GM12878 (cell line): Measurements from ENCODE around the gene GON7. TPM values are rescaled to one million over a fixed set of nuclear protein-coding genes. Genes with fewer than 3 reads are reported as not detected.

Experiments
- ATAC-seq: fragments of 200-7000 bp; cut with Tn5 transposase; 3 replicates; pipeline ENCODE4 v1.9.1; 2020; ENCODE audit warnings: mild to moderate bottlenecking, moderate library complexity
- BruUV-seq: library from RNA; stranded (reverse); fragments of 400-500 nt; replicated peaks from 2 replicates; lab custom pipeline; 2021; lab: Mats Ljungman, UMichigan
- CTCF ChIA-PET: fragments of 300-600 bp; sonication (Branson Sonifier 250); formaldehyde crosslinking; extraction: SDS; loops from one replicate; lab custom pipeline; 2021; ENCODE audit warnings: inconsistent platforms; lab: Yijun Ruan, JAX
- POLR2A ChIA-PET: fragments of 350-600 bp; formaldehyde crosslinking; extraction: SDS; loops from one replicate; lab custom pipeline; 2021; ENCODE audit warnings: inconsistent platforms; lab: Charles Lee
- RAD21 ChIA-PET: fragments of 300-600 bp; sonication (Branson Sonifier 250); formaldehyde crosslinking; loops from one replicate; lab custom pipeline; 2023; ENCODE audit warnings: antibody characterized with exemption; ENCODE audit not compliant: unreplicated experiment; lab: Charles Lee
- SMC1A ChIA-PET: fragments of 300-600 bp; sonication (Branson Sonifier 250); formaldehyde crosslinking; loops from one replicate; lab custom pipeline; 2023; ENCODE audit not compliant: unreplicated experiment, uncharacterized antibody; lab: Charles Lee
- DNase-seq: peaks from one replicate; pipeline ENCODE4 v3.0.0-alpha.2; 2011; ENCODE audit warnings: low read depth, low spot score
- FAIRE-seq: peaks from 3 replicates; lab custom pipeline; 2011; peaks lifted over from hg19 to GRCh38; lab: Jason Lieb, UNC
- H2AFZ ChIP-seq: 2 replicates; pipeline ENCODE4 v1.6.0; 2011; ENCODE audit warnings: low read depth, low read length, control low read depth; ENCODE audit not compliant: control insufficient read depth
- H3K27ac ChIP-seq: 2 replicates; pipeline ENCODE4 v1.5.1; 2011; ENCODE audit warnings: control low read depth; ENCODE audit not compliant: control insufficient read depth, insufficient read depth
- H3K27me3 ChIP-seq, 2 experiments: replicated peaks in 1 of 2; 2 replicates each; pipeline versions ENCODE4 v1.6.0 to v1.6.1; 2011; ENCODE audit warnings: low read length in 1 of 2; ENCODE audit not compliant: control insufficient read depth in 2 of 2, insufficient read depth in 2 of 2
- H3K36me3 ChIP-seq, 2 experiments: 2 replicates each; pipeline ENCODE4 v1.5.1; 2011; ENCODE audit warnings: low read length in 1 of 2; ENCODE audit not compliant: control insufficient read depth in 2 of 2, insufficient read depth in 2 of 2
- H3K4me1 ChIP-seq: 2 replicates; pipeline ENCODE4 v1.6.1; 2011; ENCODE audit warnings: mild to moderate bottlenecking, low read length, moderate library complexity, mixed read lengths; ENCODE audit not compliant: control insufficient read depth, insufficient read depth
- H3K4me2 ChIP-seq: 2 replicates; pipeline ENCODE4 v1.6.0; 2011; ENCODE audit warnings: control low read depth; ENCODE audit not compliant: control insufficient read depth, insufficient read depth
- H3K4me3 ChIP-seq: fragments of 200-600 bp; sonication (generic); 2 replicates; pipeline ENCODE4 v1.5.1; 2016
- H3K79me2 ChIP-seq: 2 replicates; pipeline ENCODE4 v1.6.0; 2011; ENCODE audit warnings: low read length; ENCODE audit not compliant: control insufficient read depth, insufficient read depth
- H3K9ac ChIP-seq: 2 replicates; pipeline ENCODE4 v1.8.0; 2011; ENCODE audit warnings: low read length, control low read depth, mixed read lengths; ENCODE audit not compliant: control insufficient read depth, insufficient read depth
- H3K9me3 ChIP-seq: replicated peaks from 3 replicates; pipeline ENCODE4 v1.5.1; 2011; ENCODE audit warnings: mild to moderate bottlenecking, low read length; ENCODE audit not compliant: control insufficient read depth, insufficient read depth
- H4K20me1 ChIP-seq: 2 replicates; pipeline ENCODE4 v1.6.0; 2011; ENCODE audit not compliant: control insufficient read depth, insufficient read depth
- E4F1 ChIP-seq: fragments of 450-650 bp; IDR thresholded peaks from 2 replicates; pipeline ENCODE4 v1.6.1; 2018; ENCODE audit warnings: borderline replicate concordance, mild to moderate bottlenecking; ENCODE audit not compliant: partially characterized antibody
- GATAD2B ChIP-seq: fragments of 450-650 bp; conservative IDR thresholded peaks from 2 replicates; pipeline ENCODE4 v1.6.1; 2017; ENCODE audit warnings: low read depth, mild to moderate bottlenecking, moderate library complexity
- IRF4 ChIP-seq: IDR thresholded peaks from 2 replicates; pipeline ENCODE4 v1.6.1; 2011; ENCODE audit warnings: low read depth, low read length
- POLR2AphosphoS2 ChIP-seq: IDR thresholded peaks from 2 replicates; pipeline ENCODE4 v1.6.1; 2011; ENCODE audit warnings: low read depth, mild to moderate bottlenecking, low read length, improper control_type of control experiment, moderate library complexity
- SIX5 ChIP-seq: IDR thresholded peaks from 2 replicates; pipeline ENCODE4 v1.6.1; 2011; ENCODE audit warnings: mild to moderate bottlenecking, low read depth, low read length, moderate library complexity; ENCODE audit not compliant: severe bottlenecking
- SMAD5 ChIP-seq: IDR thresholded peaks from 2 replicates; pipeline ENCODE4 v1.6.1; 2016; ENCODE audit warnings: antibody characterized with exemption, low read depth
- ZNF217 ChIP-seq: fragments of 450-650 bp; IDR thresholded peaks from 2 replicates; pipeline ENCODE4 v1.6.1; 2017; ENCODE audit warnings: antibody characterized with exemption, mild to moderate bottlenecking
- ZNF24 ChIP-seq: fragments of 450-650 bp; IDR thresholded peaks from 2 replicates; pipeline ENCODE4 v1.6.1; 2017; ENCODE audit warnings: antibody characterized with exemption, mild to moderate bottlenecking
- WGBS: methylation state at CpG from one replicate; pipeline ENCODE4 v1.1.6; 2016; ENCODE audit warnings: low lambda C conversion rate; ENCODE audit not compliant: insufficient replicate concordance, insufficient coverage; ENCODE audit errors: missing lambda C conversion rate; 5-methylcytosine and 5-hydroxymethylcytosine counted together
- in situ Hi-C: fragments of 300-500 bp; cut with MboI; formaldehyde crosslinking; loops from 9 replicates; pipeline ENCODE4 v1.14.3; 2018; ENCODE audit warnings: mixed read lengths
- intact Hi-C: fragments of 100-400 bp; cut with micrococcal nuclease; formaldehyde crosslinking; loops from one replicate; pipeline ENCODE4 v1.14.2; 2022; ENCODE audit not compliant: unreplicated experiment
- polyA plus RNA-seq, 11 experiments: library from polyadenylated mRNA; depleted of rRNA in 4 of 11; unstranded in 6 of 11; stranded (reverse) in 5 of 11; fragments of >200 nt; fragmentation: Nextera tagmentation in 4 of 11; fragmentation: Illumina TruSeq in 1 of 11; extraction: Ambion mirVana in 4 of 11; extraction: Trizol in 1 of 11; gene quantifications; 1 replicate in 1 of 11; 2 replicates in 10 of 11; pipeline versions ENCODE4 v1.2.1 to v1.2.3, GENCODE V29; 2011 to 2016; ENCODE audit warnings: inconsistent platforms in 2 of 11, missing spikeins in 2 of 11, low read depth in 1 of 11
- total RNA-seq, 4 experiments: library from RNA; depleted of rRNA in 3 of 4; stranded (reverse); fragments of >200 nt in 3 of 4; fragmentation: Illumina TruSeq in 1 of 4; extraction: Trizol in 1 of 4; gene quantifications; 2 replicates each; pipeline versions ENCODE4 v1.2.1 to v1.2.3, GENCODE V29; 2013 to 2021

Gene GON7
- total and polyA plus RNA-seq, 10 of the 15 experiments (the other 5 are each of a cell fraction or from before 2014, with no cell fraction given): 21.6 to 59.0 (median 33.0) TPM

GRCh38 chr14:93184391-93185348, 22.2 kb downstream of the GON7 start, which contains the start of the genes LYSET and MOAP1 (continued):
- no peak for TF ChIP-seq E4F1

- CTCF ChIA-PET: interaction anchor here (0.6 to 5.3 kb wide), 14 partner anchors 8 to 360 kb away, joined by 3 to 48 read pairs (median 4); partner anchors contain the start of genes GON7 and UBR7
- no peaks in the 10 kb centered on the region; a peak in 1 of 4 replicates for H3K36me3 ChIP-seq
- H3K4me1 ChIP-seq: peaks cover 9% of the 10 kb centered on the region
- in situ Hi-C loops: no loop called here
- POLR2A ChIA-PET: interaction anchor here (1.0 to 3.6 kb wide), 7 partner anchors 9 to 70 kb away, joined by 3 to 38 read pairs (median 4); partner anchors contain the start of genes GON7 and UBR7
- TSS peak; percentile 82 for BruUV-seq
- H3K27me3 ChIP-seq: no peaks in the 10 kb centered on the region
- FAIRE-seq (no peak), ATAC-seq (no peak), DNase-seq (no peak)
- RAD21 ChIA-PET: interaction anchor here (0.8 to 3.9 kb wide), 7 partner anchors 8 to 363 kb away, joined by 3 to 51 read pairs (median 6); partner anchors contain the start of genes GON7, ITPK1 and UBR7
- 32% methylated on average over 17 of the region's 17 CpGs for WGBS
- H4K20me1 ChIP-seq: no peaks in the 10 kb centered on the region
- intact Hi-C loops: no loop called here
- peak overlapping the region; percentile 93 for H3K9ac ChIP-seq
- no peaks in the 10 kb centered on the region for H3K9me3 ChIP-seq
- H3K4me3 ChIP-seq: peak overlapping the region; percentile 88
- no peak for TF ChIP-seq IRF4
- TF ChIP-seq ZNF24: no peak
- no peak for TF ChIP-seq SMAD5
- 0 out of 2 replicates have a peak, but pooled peaks have one; percentile 4 for TF ChIP-seq POLR2AphosphoS2
- no peak for TF ChIP-seq GATAD2B
- TF ChIP-seq SIX5: no peak
- no peak for TF ChIP-seq ZNF217
- H3K79me2 ChIP-seq: peaks cover 29% of the 10 kb centered on the region
- peak overlapping the region; percentile 92 for H3K27ac ChIP-seq
- H3K4me2 ChIP-seq: peak overlapping the region; percentile 91
- peak overlapping the region; percentile 48 for H2AFZ ChIP-seq
- SMC1A ChIA-PET: interaction anchor here (0.8 to 3.9 kb wide), 8 partner anchors 9 to 103 kb away, joined by 3 to 29 read pairs (median 3); partner anchors contain the start of genes GON7 and UBR7
These were observed 23.1 kb downstream of the GON7 start for GRCh38 chr14:93183596-93184317.
